Measurements from ENCODE around the gene ASH1L.
A peak's percentile ranks its signal among the peaks of the same experiment; 100 is the strongest.
"Not testable (repeated sequence)": the region's sequence is repeated elsewhere in the genome, so short reads cannot be mapped to it uniquely, and the experiment has no call there.

The ASH1L gene, protein sequence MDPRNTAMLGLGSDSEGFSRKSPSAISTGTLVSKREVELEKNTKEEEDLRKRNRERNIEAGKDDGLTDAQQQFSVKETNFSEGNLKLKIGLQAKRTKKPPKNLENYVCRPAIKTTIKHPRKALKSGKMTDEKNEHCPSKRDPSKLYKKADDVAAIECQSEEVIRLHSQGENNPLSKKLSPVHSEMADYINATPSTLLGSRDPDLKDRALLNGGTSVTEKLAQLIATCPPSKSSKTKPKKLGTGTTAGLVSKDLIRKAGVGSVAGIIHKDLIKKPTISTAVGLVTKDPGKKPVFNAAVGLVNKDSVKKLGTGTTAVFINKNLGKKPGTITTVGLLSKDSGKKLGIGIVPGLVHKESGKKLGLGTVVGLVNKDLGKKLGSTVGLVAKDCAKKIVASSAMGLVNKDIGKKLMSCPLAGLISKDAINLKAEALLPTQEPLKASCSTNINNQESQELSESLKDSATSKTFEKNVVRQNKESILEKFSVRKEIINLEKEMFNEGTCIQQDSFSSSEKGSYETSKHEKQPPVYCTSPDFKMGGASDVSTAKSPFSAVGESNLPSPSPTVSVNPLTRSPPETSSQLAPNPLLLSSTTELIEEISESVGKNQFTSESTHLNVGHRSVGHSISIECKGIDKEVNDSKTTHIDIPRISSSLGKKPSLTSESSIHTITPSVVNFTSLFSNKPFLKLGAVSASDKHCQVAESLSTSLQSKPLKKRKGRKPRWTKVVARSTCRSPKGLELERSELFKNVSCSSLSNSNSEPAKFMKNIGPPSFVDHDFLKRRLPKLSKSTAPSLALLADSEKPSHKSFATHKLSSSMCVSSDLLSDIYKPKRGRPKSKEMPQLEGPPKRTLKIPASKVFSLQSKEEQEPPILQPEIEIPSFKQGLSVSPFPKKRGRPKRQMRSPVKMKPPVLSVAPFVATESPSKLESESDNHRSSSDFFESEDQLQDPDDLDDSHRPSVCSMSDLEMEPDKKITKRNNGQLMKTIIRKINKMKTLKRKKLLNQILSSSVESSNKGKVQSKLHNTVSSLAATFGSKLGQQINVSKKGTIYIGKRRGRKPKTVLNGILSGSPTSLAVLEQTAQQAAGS (N-terminal part only)
- 232 to 403 (median 339) reads per million in 4 experiments for total RNA-seq

DNA sequence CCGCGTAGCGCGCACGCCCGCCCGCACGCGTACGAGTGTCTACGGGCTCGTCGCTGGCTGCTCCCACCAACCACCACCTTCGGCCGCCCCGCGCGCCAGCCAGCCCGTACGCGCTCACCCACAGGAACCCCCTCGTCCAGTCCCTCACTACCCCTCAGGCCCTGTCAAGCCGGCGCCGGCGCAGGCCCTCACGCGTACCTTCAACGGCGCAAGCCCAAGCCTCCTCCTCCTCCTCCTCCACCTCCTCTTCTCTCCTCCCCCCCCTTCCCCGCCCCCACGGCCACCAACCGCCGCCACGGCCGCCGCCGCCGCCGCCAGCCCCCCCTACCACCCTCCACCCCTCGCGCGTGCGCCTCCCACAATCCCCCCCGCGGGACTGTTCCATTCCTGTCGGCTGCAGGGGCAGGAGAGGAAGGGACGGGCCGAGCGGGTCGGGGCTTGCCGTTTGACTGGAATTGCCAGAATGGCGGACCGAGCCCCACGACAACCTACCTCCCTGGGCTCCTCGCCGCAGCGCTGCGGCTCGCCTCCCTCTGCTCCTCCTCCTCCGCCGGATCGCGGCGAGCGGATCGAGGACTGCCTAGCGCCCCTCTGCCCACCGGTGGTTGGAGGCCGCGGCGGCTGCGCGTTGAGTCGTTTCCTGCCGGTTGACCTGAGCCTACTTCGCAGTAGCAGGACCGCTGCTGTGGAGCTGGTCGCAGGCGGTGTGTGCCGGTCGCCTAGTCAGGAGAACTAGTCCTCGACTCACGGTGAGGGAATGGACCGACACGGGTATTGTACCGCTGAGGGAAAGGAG lies at the start of gene ASH1L:
TSS of gene ASH1L (minus strand) at position 223 of the 796 bp plus-strand sequence. CDS start 41,284 bp downstream, outside the sequence.
- peak; percentile 86 for DNase-seq

DNA sequence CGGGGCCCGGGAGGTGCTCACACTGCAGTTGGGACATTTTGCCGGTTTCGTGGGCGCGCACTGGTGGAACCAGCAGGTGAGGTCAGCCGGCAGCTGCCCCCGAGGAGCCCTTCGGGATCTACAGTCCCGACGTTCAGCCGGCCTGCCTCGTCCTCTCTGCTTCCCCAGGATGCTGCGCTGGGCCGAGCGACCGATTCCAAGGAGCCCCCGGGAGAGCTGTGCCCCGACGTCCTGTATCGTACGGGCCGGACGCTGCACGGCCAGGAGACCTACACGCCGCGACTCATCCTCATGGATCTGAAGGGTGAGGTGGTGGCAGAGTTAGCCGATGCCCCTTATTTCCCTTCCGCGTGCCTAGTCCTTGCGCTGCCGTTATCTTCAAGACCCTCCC lies 47.6 kb upstream of the ASH1L start:
- DNase-seq: not testable (repeated sequence)

DNA sequence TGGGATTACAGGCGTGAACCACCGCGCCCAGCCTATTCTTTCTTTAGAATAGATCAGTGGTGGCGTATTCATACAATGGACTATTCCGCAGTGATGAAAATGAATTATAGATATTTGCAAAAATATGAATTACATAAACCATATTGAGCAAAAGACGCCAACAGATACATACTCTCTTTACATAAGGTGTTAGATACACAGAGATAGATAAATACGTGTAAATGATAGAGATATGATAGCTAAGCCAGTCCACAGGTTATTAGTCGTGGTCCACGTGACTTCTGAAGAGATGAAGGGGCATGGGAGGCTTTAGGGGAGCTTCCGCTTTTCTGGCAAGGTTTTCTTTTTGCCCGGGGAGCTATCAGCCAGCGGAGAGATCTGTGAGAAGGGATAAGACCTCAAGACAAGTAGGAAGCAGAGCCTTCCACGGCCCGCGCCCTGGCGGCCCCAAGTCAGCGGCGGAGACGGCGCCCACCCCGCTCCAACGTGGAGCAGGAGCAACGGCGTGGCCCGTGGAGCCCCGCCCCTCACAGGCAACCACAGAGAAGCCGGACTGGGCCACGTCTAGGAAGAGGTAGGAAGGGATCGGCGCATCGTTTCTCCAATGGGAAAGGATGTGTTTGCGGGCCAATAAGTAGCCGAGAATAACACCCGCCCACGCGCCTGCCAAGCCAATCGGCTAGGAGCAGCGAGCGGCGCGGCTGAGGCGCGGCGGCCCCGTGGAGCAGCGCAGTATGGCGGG lies 47.1 kb upstream of the ASH1L start, which contains the start of gene MSTO1:
TSS of gene MSTO1 (plus strand) at position 704 of the 742 bp plus-strand sequence. CDS start at position 735, 31 bp downstream.
- peak; percentile 88 for DNase-seq

DNA sequence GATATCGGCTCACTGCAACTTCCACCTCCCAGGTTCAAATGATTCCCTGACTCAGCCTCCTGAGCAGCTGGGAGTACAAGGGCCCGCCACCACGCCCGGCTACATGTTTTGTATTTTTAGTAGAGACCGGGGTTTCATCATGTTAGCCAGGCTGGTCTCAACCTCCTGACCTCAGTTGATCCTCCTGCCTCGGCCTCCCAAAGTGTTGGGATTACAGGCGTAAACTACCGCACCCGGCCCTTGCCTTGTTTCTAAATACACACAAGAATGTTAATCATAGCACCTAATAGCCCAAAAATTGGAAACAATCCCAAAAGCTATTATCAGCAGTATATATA lies 46.3 kb upstream of the ASH1L start:
- no peak for DNase-seq

DNA sequence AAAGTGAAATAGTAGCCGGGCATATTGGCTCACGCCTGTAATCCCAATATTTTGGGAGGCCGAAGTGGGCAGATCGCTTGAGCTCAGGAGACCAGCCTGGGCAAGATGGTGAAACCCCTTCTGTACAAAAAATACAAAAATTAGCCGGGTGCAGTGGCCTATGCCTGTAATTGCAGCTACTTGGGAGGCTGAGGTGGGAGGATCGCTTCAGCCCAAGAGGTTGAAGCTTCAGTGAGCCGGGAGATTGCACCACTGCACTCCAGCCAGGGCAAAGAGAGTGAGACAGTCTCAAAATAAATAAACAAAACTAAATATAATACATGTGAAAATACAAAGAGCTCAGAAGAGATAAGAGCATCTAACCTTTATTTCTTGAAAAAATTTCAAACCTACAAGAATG lies 45.1 kb upstream of the ASH1L start:
- DNase-seq: no peak

DNA sequence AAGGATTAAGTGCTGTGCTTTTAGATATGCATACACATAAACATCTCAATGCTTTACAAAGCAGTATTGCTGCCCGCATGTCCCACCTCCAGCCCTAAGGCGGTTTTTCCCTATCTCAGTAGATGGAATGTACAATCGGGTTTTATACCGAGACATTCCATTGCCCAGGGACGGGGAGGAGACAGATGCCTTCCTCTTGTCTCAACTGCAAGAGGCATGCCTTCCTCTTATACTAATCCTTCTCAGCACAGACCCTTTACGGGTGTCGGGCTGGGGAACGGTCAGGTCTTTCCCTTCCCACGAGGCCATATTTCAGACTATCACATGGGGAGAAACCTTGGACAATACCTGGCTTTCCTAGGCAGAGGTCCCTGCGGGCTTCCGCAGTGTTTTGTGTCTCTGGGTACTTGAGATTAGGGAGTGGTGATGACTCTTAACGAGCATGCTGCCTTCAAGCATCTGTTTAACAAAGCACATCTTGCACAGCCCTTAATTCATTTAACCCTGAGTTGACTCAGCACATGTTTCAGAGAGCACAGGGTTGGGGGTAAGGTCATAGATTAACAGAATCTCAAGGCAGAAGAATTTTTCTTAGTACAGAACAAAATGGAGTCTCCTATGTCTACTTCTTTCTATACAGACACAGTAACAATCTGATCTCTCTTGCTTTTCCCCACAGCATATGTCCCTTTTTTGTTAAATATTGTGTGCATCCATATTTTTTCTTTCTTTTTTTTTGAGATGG lies 37.4 kb upstream of the ASH1L start:
- DNase-seq: not testable (repeated sequence)

DNA sequence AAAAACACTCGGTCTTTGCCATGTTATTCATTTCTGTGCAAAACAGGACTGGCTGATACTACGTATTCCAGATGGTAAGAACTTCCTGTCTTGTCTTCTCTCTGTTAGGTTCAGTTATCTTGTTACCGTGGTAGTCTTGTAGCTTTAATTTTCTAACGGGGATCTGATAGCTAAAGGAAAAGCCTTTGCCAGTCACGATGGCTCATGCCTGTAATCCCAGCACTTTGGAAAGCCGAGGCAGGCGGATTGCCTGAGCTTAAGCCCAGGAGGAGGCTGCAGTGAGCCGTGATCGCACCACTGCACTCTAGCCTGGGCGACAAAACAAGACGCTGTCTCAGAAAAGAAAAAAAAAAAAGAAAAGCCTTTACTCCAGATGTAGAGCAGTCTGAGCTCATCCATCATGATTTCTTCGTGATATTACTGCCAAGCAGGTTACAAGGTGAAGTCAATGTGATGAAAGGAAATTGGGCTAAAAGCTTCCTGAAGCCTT lies 36.3 kb upstream of the ASH1L start:
- DNase-seq: no peak

DNA sequence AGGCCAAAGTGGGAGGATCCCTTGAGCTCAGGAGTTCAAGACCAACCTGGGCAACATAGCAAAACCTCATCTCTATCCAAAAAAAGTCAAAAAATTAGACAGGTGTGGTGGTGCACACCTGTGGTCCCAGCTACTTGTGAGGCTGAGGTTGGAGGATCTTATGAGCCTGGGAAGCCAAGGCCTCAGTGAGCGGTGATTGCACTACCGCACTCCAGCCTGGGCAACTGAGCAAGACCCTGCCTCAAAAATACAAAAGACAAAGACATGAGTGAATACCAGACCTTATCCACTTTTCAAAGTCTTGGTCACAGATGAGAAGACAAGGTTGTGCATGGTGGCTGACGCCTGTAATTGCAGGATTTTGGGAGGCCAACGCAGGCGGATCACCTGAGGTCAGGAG lies 34.3 kb upstream of the ASH1L start:
- no peak for DNase-seq

DNA sequence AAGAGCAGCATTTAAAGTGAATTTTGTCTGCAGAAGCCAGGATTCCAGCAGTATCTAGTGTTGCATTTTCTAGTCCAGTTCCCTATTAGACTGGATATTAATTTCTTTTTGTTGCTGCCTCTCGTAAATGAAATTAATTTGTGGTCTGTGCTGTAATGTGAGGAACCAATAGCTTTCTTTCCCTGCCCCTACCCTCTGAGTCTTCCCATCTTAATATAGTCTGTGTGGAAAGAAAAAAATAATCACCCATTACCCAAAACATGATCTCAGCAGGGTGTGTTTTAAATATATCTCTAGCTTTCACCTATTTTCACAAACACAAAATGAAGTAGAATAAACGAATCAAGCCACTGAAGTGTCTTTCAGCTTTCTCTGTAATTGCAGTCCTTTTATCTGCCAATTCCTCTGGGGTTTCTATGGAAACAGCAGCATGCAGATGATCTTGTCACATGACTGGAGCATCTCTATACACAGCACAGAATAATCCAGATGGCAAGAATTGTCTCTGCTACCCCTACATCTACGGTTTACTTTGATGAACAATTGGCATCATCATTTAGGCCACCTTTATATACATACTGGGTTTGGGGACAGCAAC lies 33.4 kb upstream of the ASH1L start:
- DNase-seq: not testable (repeated sequence)

DNA sequence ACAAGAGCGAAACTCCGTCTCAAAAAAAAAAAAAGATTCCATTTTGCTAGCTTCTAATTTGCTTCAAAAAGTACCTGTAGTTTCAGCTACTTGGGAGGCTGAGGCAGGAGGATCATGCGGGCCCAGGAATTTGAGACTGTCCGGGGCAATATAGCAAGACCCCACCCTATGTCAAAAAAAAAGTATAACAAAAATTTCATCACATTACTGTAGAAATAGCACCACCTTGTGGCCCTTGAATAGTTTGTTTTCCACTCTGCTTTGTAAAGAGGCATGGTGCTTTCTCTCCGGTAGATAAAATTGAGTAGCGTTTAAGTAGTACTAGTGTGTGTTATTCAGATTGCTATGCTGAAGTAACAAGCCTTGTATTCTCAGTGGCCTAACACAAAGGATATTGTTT lies 29.2 kb upstream of the ASH1L start:
- no peak for DNase-seq

DNA sequence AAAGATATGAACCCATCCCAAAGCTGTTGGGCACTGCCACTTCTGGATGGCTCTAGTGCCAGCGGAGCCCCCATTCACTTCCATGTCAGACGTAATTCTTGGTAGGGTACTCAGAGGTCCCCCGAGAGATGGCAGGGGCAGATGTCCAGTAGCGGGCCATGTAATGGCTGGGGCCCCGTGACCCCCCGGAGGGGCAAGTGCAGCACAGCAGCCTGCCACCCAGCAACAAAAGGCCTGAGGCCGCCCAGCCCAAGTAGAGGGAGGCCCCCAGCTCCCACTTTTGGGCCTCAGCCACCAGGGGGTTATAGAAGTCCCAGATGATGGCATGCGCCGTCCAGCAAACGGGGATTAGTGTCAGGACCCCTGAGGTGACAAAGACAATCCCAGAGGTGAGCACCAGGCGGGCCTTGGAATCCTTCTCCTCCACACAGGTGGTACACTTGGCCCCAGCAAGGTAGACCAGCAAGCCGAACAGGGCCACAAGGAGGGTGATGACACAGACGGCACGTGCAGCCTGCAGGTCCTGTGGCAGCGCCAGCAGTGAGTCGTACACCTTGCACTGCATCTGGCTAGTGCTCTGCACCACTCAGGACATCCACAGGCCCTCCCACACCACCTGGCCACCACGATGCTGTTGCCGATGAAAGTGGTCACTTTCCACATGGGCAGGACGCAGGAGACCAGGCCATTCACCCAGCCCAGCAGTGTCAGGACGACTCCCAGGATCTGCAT lies 28.1 kb upstream of the ASH1L start:
- not testable (repeated sequence) for DNase-seq

DNA sequence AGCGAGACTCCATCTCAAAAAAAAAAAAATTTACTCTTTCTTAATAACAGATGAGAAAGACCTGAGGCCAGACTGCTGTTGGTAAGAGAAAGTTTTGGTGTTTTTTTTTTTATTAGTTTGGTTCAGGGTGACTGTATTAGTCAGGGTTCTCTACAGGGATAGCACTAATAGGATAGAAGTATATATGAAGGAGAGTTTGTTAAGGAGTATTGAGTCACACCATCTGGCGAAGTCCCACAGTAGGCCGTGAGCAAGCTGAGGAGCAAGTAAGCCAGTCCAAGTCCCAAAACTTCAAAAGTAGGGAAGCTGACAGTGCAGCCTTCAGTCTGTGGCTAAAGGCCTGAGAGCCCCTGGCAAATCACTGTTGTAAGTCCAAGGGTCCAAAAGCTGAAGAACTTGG lies 26.7 kb upstream of the ASH1L start:
- DNase-seq: not testable (repeated sequence)

DNA sequence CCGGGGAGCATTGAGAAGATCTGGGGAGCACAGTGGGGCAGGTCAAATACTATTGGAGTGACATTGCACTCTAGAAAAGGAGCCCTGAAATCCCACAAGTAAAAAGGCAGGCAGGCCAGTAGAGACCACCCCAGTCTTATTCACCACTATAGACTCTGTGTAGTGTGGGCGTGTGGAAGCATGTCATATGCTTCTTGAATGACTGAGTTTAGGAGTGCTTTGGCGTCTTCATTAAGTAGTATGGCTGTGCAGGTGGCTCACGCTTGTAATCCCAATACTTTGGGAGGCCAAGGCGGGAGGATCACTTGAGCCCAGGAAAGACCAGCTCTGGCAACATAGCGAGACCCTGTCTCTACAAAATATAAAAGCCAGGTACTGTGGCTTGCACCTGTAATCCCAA lies 21.2 kb upstream of the ASH1L start:
- not testable (repeated sequence) for DNase-seq

DNA sequence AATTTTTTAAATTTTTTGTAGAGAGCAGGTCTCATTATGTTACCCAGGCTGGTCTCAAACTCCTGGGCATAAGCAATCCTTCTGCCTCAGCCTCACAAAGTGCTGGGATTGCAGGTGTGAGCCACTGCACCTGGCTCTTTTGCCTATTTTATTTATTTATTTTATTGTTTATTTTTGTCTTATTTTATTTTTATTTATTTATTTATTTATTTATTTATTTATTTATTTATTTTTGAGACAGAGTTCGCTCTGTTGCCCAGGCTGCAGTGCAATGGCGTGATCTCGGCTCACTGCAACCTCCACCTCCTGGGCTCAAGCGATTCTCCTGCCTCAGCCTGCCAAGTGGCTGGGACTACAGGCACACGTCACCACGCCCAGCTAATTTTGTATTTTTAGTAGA lies 13.0 kb upstream of the ASH1L start:
- DNase-seq: not testable (repeated sequence)

DNA sequence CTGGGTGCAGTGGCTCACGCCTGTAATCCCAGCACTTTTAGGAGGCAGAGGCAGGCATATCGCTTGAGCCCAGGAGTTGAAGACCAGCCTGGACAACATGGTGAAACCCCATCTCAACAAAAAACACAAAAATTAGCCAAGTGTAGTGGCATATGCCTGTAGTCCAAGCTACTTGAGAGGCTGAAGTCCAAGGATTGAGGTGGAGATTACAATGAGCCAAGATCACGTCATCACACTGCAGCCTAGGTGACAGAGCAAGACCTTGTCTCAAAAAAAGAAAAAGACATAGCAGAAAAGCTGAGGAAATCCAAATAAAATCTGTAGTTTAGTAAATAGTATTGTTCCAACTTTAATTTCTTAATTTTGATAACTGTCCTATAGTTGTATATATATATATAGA lies 11.5 kb upstream of the ASH1L start:
- DNase-seq: no peak

DNA sequence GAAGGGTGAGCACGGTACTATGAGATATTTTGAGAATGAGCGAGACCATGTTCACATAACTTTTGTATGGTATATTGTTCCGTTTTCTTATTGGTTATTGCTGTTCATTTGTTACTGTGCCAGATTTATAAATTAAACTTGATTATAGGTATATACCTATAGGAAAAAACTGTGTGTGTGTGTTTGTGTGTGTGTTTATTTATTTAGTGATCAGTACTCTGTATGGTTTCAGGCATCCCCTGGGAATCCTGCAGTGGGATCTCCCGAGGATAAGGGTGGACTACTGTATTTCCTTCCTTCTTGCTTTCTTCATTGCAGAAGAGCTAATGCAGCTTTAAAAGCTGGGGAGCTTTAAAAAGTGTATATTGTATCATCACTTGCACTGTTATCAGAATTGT lies 8.0 kb upstream of the ASH1L start:
- no peak for DNase-seq

DNA sequence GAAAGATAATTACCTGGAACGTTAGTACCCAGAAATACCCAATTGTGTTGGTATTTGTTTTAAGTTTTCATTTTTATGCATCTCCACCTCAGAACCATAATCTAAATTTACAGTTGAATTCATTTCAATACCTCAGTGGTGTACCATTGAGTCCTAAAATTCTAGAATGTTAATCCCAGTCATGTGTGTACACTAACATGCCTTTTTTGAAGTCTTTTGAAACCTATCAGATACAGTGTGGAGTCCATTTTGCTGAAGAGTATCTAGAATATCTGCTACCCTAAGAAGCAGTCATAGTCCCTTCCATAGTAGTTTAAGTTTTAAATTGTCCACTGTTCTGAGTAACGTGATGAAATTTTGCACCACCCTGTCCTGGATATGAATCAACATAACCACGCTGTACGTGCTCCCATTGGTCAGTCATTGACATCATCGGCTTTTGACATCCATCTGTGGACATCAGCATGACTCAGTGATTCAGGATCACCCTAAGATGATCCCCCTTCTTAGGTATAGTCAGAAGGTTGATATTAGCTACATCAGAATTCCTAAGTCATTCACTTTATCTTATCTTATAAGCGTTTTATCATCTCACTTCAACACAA lies 7.5 kb upstream of the ASH1L start:
- no peak for DNase-seq

DNA sequence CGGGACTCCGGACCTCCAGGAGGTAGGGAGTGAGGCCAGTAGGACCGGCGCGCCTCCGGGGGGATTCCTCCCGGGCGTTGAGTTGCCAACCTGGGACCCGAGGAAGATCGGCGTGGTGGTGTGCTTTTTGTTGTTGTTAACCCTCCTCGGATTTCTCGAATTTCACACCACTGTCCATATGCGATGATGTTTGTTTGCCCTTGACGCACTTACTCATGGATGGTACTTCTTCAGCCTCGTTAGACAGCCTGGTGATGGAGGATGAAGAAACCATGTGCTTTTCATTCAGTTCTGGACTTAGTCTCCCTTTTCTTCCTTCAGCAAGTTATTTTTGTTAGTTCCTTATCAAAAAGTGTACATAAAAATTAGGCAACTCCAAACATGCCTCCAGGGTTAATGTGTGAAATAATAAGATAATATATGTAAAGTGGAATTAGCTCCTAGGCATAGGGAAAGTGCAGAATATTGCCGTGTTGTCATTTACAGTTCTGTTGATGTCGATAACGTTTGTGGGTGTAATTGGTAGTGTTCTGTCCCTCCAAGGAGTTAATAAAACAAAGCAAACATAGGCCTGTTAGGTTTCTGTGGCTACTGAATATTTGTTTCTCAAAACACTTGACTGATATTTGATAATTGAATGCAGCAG lies 897 bp upstream of the ASH1L start:
- not testable (repeated sequence) for DNase-seq
